Liver (tissue), 9 donors: ENCODE measurements around the gene PLEKHA6. TPM values are rescaled to one million over a fixed set of nuclear protein-coding genes. Genes with fewer than 3 reads are reported as not detected.

Experiments used
- DNase-seq: peaks from one replicate; pipeline ENCODE4 v3.0.0-alpha.2; 2017; ENCODE audit warnings: low spot score
- H3K27ac ChIP-seq, 2 donors: one replicate each; pipeline ENCODE4 v1.7.0; 2013; ENCODE audit warnings: inconsistent platforms in 2 of 2, low read length in 2 of 2, control low read depth in 1 of 2, low read depth in 1 of 2, mild to moderate bottlenecking in 1 of 2
- H3K27me3 ChIP-seq, 4 donors: one replicate each; pipeline versions ENCODE4 v1.6.1 to v1.7.0; 2013; ENCODE audit warnings: low read length in 3 of 4, inconsistent platforms in 1 of 4, mild to moderate bottlenecking in 1 of 4, moderate library complexity in 1 of 4; ENCODE audit not compliant: control insufficient read depth in 4 of 4, insufficient read depth in 4 of 4
- H3K36me3 ChIP-seq, 4 donors: one replicate each; pipeline versions ENCODE4 v1.6.1 to v1.7.0; 2013; ENCODE audit warnings: low read length in 3 of 4, mild to moderate bottlenecking in 3 of 4, low read depth in 1 of 4, moderate library complexity in 1 of 4; ENCODE audit not compliant: control insufficient read depth in 4 of 4, insufficient read depth in 3 of 4
- H3K4me1 ChIP-seq, 4 donors: one replicate each; pipeline versions ENCODE4 v1.6.1 to v1.7.0; 2013; ENCODE audit warnings: low read length in 3 of 4, mild to moderate bottlenecking in 3 of 4, moderate library complexity in 1 of 4; ENCODE audit not compliant: control insufficient read depth in 4 of 4, insufficient read depth in 4 of 4
- H3K4me3 ChIP-seq, 3 donors: one replicate each; pipeline versions ENCODE4 v1.6.1 to v1.7.0; 2013; ENCODE audit warnings: low read length in 3 of 3, control low read depth in 1 of 3, low read depth in 1 of 3, mild to moderate bottlenecking in 1 of 3
- H3K9ac ChIP-seq, 2 donors: one replicate each; pipeline ENCODE4 v1.7.0; 2013; ENCODE audit warnings: low read length in 2 of 2, mild to moderate bottlenecking in 2 of 2, moderate library complexity in 2 of 2, control low read depth in 1 of 2, low read depth in 1 of 2
- H3K9me3 ChIP-seq, 4 donors: one replicate each; pipeline versions ENCODE4 v1.6.1 to v1.7.0; 2013; ENCODE audit warnings: low read length in 3 of 4; ENCODE audit not compliant: control insufficient read depth in 4 of 4
- CTCF ChIP-seq: fragments of 150-350 bp; IDR thresholded peaks from 2 replicates; pipeline ENCODE4 v1.5.1; 2017; ENCODE audit warnings: improper control_type of control experiment, low read depth, low read length; ENCODE audit not compliant: missing input control
- EGR1 ChIP-seq, 2 donors: IDR thresholded peaks; 2 replicates each; pipeline ENCODE4 v1.6.1; 2016 to 2018; ENCODE audit warnings: antibody characterized with exemption in 2 of 2, low read depth in 2 of 2
- FOXA1 ChIP-seq: IDR thresholded peaks from 2 replicates; pipeline ENCODE4 v1.6.1; 2016; ENCODE audit warnings: antibody characterized with exemption
- FOXA2 ChIP-seq: IDR thresholded peaks from 2 replicates; pipeline ENCODE4 v1.6.1; 2016; ENCODE audit warnings: antibody characterized with exemption
- GABPA ChIP-seq, 2 donors: IDR thresholded peaks in 1 of 2; conservative IDR thresholded peaks in 1 of 2; 2 replicates each; pipeline ENCODE4 v1.6.1; 2016; ENCODE audit warnings: antibody characterized with exemption in 2 of 2, mild to moderate bottlenecking in 1 of 2, moderate library complexity in 1 of 2
- HNF4A ChIP-seq, 2 donors: conservative IDR thresholded peaks; 2 replicates each; pipeline ENCODE4 v1.6.1; 2016; ENCODE audit warnings: antibody characterized with exemption in 2 of 2, mild to moderate bottlenecking in 2 of 2
- HNF4G ChIP-seq: IDR thresholded peaks from 2 replicates; pipeline ENCODE4 v1.6.1; 2016; ENCODE audit warnings: antibody characterized with exemption
- MAX ChIP-seq: IDR thresholded peaks from 2 replicates; pipeline ENCODE4 v1.6.1; 2016; ENCODE audit warnings: antibody characterized with exemption
- NR2F2 ChIP-seq: IDR thresholded peaks from 2 replicates; pipeline ENCODE4 v1.6.1; 2016; ENCODE audit warnings: antibody characterized with exemption
- REST ChIP-seq: IDR thresholded peaks from 2 replicates; pipeline ENCODE4 v1.6.1; 2016; ENCODE audit warnings: antibody characterized with exemption, mild to moderate bottlenecking
- RXRA ChIP-seq, 2 donors: IDR thresholded peaks; 2 replicates each; pipeline ENCODE4 v1.6.1; 2017 to 2018; ENCODE audit warnings: antibody characterized with exemption in 2 of 2, mild to moderate bottlenecking in 1 of 2
- SP1 ChIP-seq: IDR thresholded peaks from 2 replicates; pipeline ENCODE4 v1.6.1; 2018; ENCODE audit warnings: antibody characterized with exemption, mild to moderate bottlenecking
- TAF1 ChIP-seq: conservative IDR thresholded peaks from 2 replicates; pipeline ENCODE4 v1.6.1; 2016; ENCODE audit warnings: antibody characterized with exemption, mild to moderate bottlenecking
- YY1 ChIP-seq: IDR thresholded peaks from 2 replicates; pipeline ENCODE4 v1.6.1; 2016; ENCODE audit warnings: antibody characterized with exemption, mild to moderate bottlenecking
- WGBS: extraction: QIAGEN DNeasy Blood & Tissue Kit; methylation state at CpG from one replicate; pipeline ENCODE4 v1.1.7; 2013; 5-methylcytosine and 5-hydroxymethylcytosine counted together
- polyA plus RNA-seq, 2 donors: library from polyadenylated mRNA; stranded (reverse) in 1 of 2; unstranded in 1 of 2; fragments of 200-250 nt in 1 of 2; fragments of >200 nt in 1 of 2; fragmentation: Nextera tagmentation in 1 of 2; extraction: Ambion mirVana in 1 of 2; gene quantifications; one replicate each; pipeline versions ENCODE4 v1.2.1 to v1.2.3, GENCODE V29; 2013 to 2015
- total RNA-seq, 2 donors: library from RNA; depleted of rRNA; stranded (reverse); fragments of >200 nt; gene quantifications; one replicate each; pipeline ENCODE4 v1.2.3, GENCODE V29; 2014
- donor health status: healthy.
- donor health status: healthy.
- donor health status: healthy.
- donor health status: healthy.
- donor health status: healthy.

The PLEKHA6 gene
- total and polyA plus RNA-seq, 4 donors, result 5.3 to 12.8 (median 7.6) TPM

- WGBS, result 81% methylated on average over 2 of the region's 2 CpGs
- H3K27ac ChIP-seq, result no peak overlapping the region
- no peak for TF ChIP-seq FOXA1
- H3K36me3 ChIP-seq, result no peaks in the 10 kb centered on the region
- H3K27me3 ChIP-seq, result no peaks in the 10 kb centered on the region
- no peak overlapping the region for H3K4me3 ChIP-seq
- H3K4me1 ChIP-seq, result peaks cover 3 to 7% (median 5%) of the 10 kb centered on the region in 4 donors
- no peak overlapping the region for H3K9ac ChIP-seq
- DNase-seq, result no peak
- H3K9me3 ChIP-seq, result no peaks in the 10 kb centered on the region
Observed at GRCh38 chr1:204338360-204338759, 21.4 kb downstream of the PLEKHA6 start.

- TF ChIP-seq GABPA (IDR thresholded peaks at IDR 0.05 in 1 of 2, conservative IDR thresholded peaks at IDR 0.05 in 1 of 2) (no peak), YY1 (no peak)
- no peaks in the 10 kb centered on the region for H3K36me3 ChIP-seq
- H3K4me1 ChIP-seq, result peaks cover 3 to 7% (median 5%) of the 10 kb centered on the region in 4 donors
- no peak for DNase-seq
- 92% methylated on average over 6 of the region's 6 CpGs for WGBS
- no peak overlapping the region for H3K27ac ChIP-seq
- H3K4me3 ChIP-seq, result no peak overlapping the region
- H3K27me3 ChIP-seq, result no peaks in the 10 kb centered on the region
- no peak overlapping the region for H3K9ac ChIP-seq
- no peaks in the 10 kb centered on the region for H3K9me3 ChIP-seq
Observed at GRCh38 chr1:204337583-204337982, 22.1 kb downstream of the PLEKHA6 start.

- no peak for DNase-seq
- Histone ChIP-seq H3K27me3 (no peaks in the 10 kb centered on the region), H3K9ac (no peak overlapping the region), H3K36me3 (no peaks in the 10 kb centered on the region), H3K27ac (no peak overlapping the region), H3K9me3 (no peaks in the 10 kb centered on the region), H3K4me3 (no peak overlapping the region), H3K4me1 (peaks cover 3 to 7% (median 5%) of the 10 kb centered on the region in 4 donors)
- TF ChIP-seq GABPA (IDR thresholded peaks at IDR 0.05 in 1 of 2, conservative IDR thresholded peaks at IDR 0.05 in 1 of 2) (no peak), MAX (no peak), RXRA (IDR thresholded peaks at IDR 0.05) (no peak), EGR1 (IDR thresholded peaks at IDR 0.05; ENCODE audit: low read depth in 2 of 2) (no peak), TAF1 (no peak)
- 92% methylated on average over 3 of the region's 3 CpGs for WGBS
Observed at GRCh38 chr1:204337036-204337429, 22.7 kb downstream of the PLEKHA6 start.

GRCh38 chr1:204336421-204337035 lies 23.2 kb downstream of the PLEKHA6 start:
- Histone ChIP-seq H3K27ac (no peak overlapping the region), H3K27me3 (no peaks in the 10 kb centered on the region), H3K9ac (no peak overlapping the region), H3K36me3 (no peaks in the 10 kb centered on the region), H3K9me3 (no peaks in the 10 kb centered on the region), H3K4me3 (no peak overlapping the region), H3K4me1 (peaks cover 3 to 6% (median 5%) of the 10 kb centered on the region in 4 donors)
- WGBS, result 95% methylated on average over 3 of the region's 3 CpGs
- TF ChIP-seq NR2F2 (no peak), FOXA2 (no peak), CTCF (no peak), HNF4G (no peak), SP1 (no peak), EGR1 (IDR thresholded peaks at IDR 0.05; ENCODE audit: low read depth in 2 of 2) (no peak), RXRA (IDR thresholded peaks at IDR 0.05) (no peak), TAF1 (no peak), REST (no peak), HNF4A (conservative IDR thresholded peaks at IDR 0.05) (no peak), YY1 (no peak)
- no peak for DNase-seq
